GM18873 (cell line): ENCODE measurements around the gene SLC13A4.
"Not testable (repeated sequence)": the region's sequence is repeated elsewhere in the genome, so short reads cannot be mapped to it uniquely, and the experiment has no call there.

Experiments
- ATAC-seq: cut with Tn5 transposase; IDR thresholded peaks from one replicate; pipeline ENCODE4 v1.9.1; 2021; ENCODE audit warnings: mild to moderate bottlenecking, moderate library complexity, moderate number of reproducible peaks; ENCODE audit not compliant: unreplicated experiment, low FRiP score

Gene SLC13A4

GRCh38 chr7:135639690-135640089 lies 88.3 kb downstream of the SLC13A4 start:
- not testable (repeated sequence) for ATAC-seq

DNA sequence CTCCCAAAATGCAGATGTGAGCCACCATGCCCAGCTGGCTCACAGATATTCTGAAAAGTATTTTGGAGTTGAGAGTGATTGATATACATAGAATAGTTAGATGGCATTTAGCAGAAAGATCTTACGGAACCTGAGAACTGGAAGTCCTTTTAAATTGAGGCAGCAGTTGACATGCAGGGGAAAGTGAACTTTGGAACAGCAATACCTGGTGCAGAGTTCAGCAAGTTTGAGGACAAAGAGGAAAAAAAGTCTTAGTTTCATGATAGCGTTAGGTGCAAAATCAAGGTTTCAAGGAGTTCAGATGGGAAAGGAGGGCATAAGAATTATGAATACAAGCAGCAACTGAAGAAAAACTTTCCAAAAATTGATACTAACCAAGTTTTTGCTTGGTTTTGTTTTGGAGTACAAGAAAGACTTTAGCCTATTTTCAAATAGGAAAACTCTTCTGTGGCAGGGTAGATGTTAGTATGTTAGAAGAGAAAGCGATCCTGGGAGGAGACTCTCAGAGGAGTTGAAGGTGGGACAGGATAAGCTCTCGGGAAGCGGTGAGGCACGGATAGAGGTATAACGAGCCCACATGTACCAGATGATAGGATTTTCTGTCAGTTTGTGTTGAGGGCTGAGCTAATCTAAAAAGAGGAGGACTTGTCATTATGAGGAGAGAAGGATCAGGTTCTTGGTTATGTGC lies 93.7 kb downstream of the SLC13A4 start:
- no peak for ATAC-seq
